Cardiac muscle cell (in vitro differentiated cells and primary cell): ENCODE data around the gene KIFC3. TPM values are rescaled to one million over a fixed set of nuclear protein-coding genes. Genes with fewer than 3 reads are reported as not detected.

Source experiments
- DNase-seq, 2 donors: peaks; one replicate each; pipeline versions ENCODE4 v3.0.0 to v3.0.0-alpha.2; 2010 to 2017; ENCODE audit warnings: low read depth in 1 of 2, low spot score in 1 of 2
- H3K27ac ChIP-seq: fragments of 200-600 bp; sonication (generic); 2 replicates; pipeline ENCODE4 v1.5.1; 2016
- H3K27me3 ChIP-seq: fragments of 200-600 bp; sonication (generic); 2 replicates; pipeline ENCODE4 v1.6.0; 2016; ENCODE audit warnings: control low read depth
- H3K36me3 ChIP-seq: fragments of 200-600 bp; sonication (generic); 2 replicates; pipeline ENCODE4 v1.5.1; 2016; ENCODE audit warnings: control low read depth
- H3K4me1 ChIP-seq: fragments of 200-600 bp; sonication (generic); 2 replicates; pipeline ENCODE4 v1.8.1; 2017; ENCODE audit warnings: low read depth, mild to moderate bottlenecking, mixed run types
- H3K4me3 ChIP-seq: fragments of 200-600 bp; sonication (generic); 2 replicates; pipeline ENCODE4 v1.5.1; 2016; ENCODE audit warnings: mild to moderate bottlenecking
- H3K9me3 ChIP-seq: fragments of 200-600 bp; sonication (generic); 2 replicates; pipeline ENCODE4 v1.5.1; 2017; ENCODE audit warnings: low read depth, mild to moderate bottlenecking, control low read depth
- polyA plus RNA-seq: library from polyadenylated mRNA; unstranded; fragments of >200 nt; fragmentation: Nextera tagmentation; extraction: Ambion mirVana; gene quantifications from 2 replicates; pipeline ENCODE4 v1.2.1, GENCODE V29; 2016
- total RNA-seq: library from RNA; depleted of rRNA; stranded (reverse); fragments of >200 nt; gene quantifications from 2 replicates; pipeline ENCODE4 v1.2.3, GENCODE V29; 2016
- TF ChIP-seq, protein P1 (sequence below): IDR thresholded peaks from 2 replicates; pipeline ENCODE4 v1.5.1; 2012; ENCODE audit warnings: low read depth, mild to moderate bottlenecking, low read length

Gene KIFC3
- total and polyA plus RNA-seq, 2 experiments from 2014 or later, result 24.8 to 50.1 TPM

DNA sequence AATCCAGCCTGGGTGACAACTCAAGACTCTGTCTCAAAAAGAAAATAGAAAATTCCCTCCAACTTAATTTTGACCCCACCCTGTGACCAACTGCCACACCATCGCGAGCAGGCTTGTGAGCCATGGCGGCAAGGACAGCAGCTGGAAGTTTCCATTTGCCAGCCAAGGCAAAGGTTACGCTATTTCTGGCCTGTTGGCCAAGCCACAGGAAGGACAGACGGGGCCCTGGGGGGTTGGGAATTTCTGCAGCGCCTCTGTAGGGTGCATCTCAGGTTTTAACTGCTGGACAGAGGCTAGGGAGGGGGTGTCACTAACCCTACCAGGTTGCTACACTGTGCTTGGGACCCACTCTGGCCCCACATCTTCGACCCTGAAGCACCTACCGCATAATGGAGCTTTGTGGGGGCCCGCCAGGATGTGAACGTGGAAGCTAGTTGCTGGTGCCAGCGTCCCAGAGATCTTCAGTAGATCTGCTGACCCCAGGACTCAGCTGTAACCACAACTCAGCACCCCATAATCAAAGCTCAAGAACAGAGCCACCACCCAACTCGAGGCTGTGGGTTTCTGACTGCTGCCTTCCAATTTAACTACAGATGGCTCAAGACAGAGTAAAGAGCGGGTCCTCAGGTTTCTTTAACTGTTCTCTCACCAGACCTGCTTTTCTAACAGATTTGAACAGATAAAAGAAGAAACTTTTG is 10.9 kb downstream of the KIFC3 start:
- TF ChIP-seq, protein P1, sequence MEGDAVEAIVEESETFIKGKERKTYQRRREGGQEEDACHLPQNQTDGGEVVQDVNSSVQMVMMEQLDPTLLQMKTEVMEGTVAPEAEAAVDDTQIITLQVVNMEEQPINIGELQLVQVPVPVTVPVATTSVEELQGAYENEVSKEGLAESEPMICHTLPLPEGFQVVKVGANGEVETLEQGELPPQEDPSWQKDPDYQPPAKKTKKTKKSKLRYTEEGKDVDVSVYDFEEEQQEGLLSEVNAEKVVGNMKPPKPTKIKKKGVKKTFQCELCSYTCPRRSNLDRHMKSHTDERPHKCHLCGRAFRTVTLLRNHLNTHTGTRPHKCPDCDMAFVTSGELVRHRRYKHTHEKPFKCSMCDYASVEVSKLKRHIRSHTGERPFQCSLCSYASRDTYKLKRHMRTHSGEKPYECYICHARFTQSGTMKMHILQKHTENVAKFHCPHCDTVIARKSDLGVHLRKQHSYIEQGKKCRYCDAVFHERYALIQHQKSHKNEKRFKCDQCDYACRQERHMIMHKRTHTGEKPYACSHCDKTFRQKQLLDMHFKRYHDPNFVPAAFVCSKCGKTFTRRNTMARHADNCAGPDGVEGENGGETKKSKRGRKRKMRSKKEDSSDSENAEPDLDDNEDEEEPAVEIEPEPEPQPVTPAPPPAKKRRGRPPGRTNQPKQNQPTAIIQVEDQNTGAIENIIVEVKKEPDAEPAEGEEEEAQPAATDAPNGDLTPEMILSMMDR, result no peak
- no peaks in the 10 kb centered on the region for H3K36me3 ChIP-seq

GRCh38 chr16:57788951-57789350 is 13.3 kb downstream of the KIFC3 start:
- Histone ChIP-seq H3K9me3 (no peaks in the 10 kb centered on the region), H3K27ac (no peak overlapping the region), H3K27me3 (no peaks in the 10 kb centered on the region), H3K4me3 (no peak overlapping the region), H3K4me1 (peaks cover 7% of the 10 kb centered on the region), H3K36me3 (no peaks in the 10 kb centered on the region)
- TF ChIP-seq, protein P1, result no peak
- no peak for DNase-seq

More for the DNA sequence above, 10.9 kb downstream of the KIFC3 start:
- no peaks in the 10 kb centered on the region for H3K27me3 ChIP-seq
- H3K9me3 ChIP-seq, result no peaks in the 10 kb centered on the region
- H3K4me1 ChIP-seq, result peaks cover 7% of the 10 kb centered on the region
- H3K27ac ChIP-seq, result no peak overlapping the region
- DNase-seq, result no peak
- no peak overlapping the region for H3K4me3 ChIP-seq

DNA sequence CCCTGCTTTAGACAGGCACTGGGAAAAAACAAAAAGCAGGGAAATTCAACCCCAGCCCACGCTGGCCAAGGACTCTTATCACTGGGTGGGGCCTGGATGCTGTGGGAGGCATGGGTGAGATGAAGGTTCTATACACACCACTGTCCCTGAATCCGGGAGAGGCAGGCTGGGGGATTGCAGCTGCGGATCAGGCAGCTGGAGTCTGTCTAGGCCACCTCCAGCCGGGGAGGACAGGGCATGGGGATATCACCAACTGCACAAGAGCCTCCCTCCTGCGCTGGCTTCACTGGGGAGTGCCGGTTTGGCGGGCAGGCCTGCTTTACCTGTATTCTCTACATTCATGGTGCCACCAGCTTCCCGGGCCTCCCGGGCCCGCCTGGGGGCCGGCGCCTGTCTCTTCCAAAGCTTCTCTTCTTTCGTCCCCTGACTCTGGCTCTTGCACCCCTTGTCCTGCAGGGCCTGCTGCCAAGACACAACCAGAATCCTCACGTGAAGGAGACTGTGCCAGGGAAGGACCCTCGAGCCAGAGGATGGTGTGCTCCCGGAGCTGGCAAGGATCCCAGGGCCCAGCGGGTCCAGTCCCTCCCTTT is 13.9 kb downstream of the KIFC3 start:
- no peak overlapping the region for H3K27ac ChIP-seq
- H3K4me3 ChIP-seq, result no peak overlapping the region
- no peaks in the 10 kb centered on the region for H3K27me3 ChIP-seq
- H3K36me3 ChIP-seq, result no peaks in the 10 kb centered on the region
- TF ChIP-seq, protein P1, result no peak
- no peaks in the 10 kb centered on the region for H3K9me3 ChIP-seq
- H3K4me1 ChIP-seq, result peaks cover 7% of the 10 kb centered on the region
- no peak for DNase-seq

DNA sequence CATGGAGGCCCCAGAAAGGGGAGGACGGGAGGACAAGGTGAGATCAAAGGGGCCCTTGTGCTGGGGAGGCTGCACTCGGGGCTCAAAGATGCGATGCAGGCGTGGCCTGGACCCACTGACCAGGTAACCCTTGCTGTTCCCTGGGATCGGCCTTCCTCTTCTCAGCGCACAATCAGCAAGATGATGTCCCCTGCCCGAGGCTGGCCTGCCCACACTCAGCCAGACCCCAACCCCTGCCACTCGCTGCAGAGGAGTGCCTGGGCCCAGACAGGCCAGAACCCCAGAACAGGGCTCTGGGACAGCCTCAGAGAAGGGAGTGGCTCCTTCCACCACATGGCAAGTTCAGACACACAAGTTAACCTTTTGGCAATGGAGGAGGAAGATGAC is 14.8 kb downstream of the KIFC3 start:
- no peaks in the 10 kb centered on the region for H3K27me3 ChIP-seq
- TF ChIP-seq, protein P1, result no peak
- no peak overlapping the region for H3K4me3 ChIP-seq

GRCh38 chr16:57786632-57787518 is 15.4 kb downstream of the KIFC3 start:
- TF ChIP-seq, protein P1, result no peak
- no peak for DNase-seq
- Histone ChIP-seq H3K4me3 (no peak overlapping the region), H3K36me3 (no peaks in the 10 kb centered on the region), H3K9me3 (no peaks in the 10 kb centered on the region), H3K27ac (no peak overlapping the region), H3K4me1 (peaks cover 7% of the 10 kb centered on the region), H3K27me3 (no peaks in the 10 kb centered on the region)

More for the DNA sequence above, 14.8 kb downstream of the KIFC3 start:
- Histone ChIP-seq H3K36me3 (no peaks in the 10 kb centered on the region), H3K4me1 (peaks cover 7% of the 10 kb centered on the region), H3K9me3 (no peaks in the 10 kb centered on the region), H3K27ac (no peak overlapping the region)
- no peak for DNase-seq
